Neutrophil (primary cell): ENCODE measurements around the gene ACTN3.

Experiments used
- H3K27ac ChIP-seq: fragments of 200-600 bp; sonication (generic); 2 replicates; pipeline ENCODE4 v1.5.1; 2016; ENCODE audit warnings: mild to moderate bottlenecking, moderate library complexity
- H3K27me3 ChIP-seq: fragments of 200-600 bp; sonication (generic); 2 replicates; pipeline ENCODE4 v1.6.0; 2016; ENCODE audit warnings: mild to moderate bottlenecking
- H3K36me3 ChIP-seq: fragments of 200-600 bp; sonication (generic); 2 replicates; pipeline ENCODE4 v1.5.1; 2017
- H3K4me1 ChIP-seq, 2 experiments: fragments of 200-600 bp in 1 of 2; sonication (generic) in 1 of 2; 1 replicate in 1 of 2; 2 replicates in 1 of 2; pipeline versions ENCODE4 v1.5.1 to v1.6.1; 2013 to 2016; ENCODE audit warnings: low read depth in 1 of 2, low read length in 1 of 2, mild to moderate bottlenecking in 1 of 2, moderate library complexity in 1 of 2; ENCODE audit not compliant: control insufficient read depth in 1 of 2, insufficient read depth in 1 of 2
- H3K4me3 ChIP-seq, 2 experiments: fragments of 200-600 bp in 1 of 2; sonication (generic) in 1 of 2; 1 replicate in 1 of 2; 2 replicates in 1 of 2; pipeline ENCODE4 v1.5.1; 2013 to 2016; ENCODE audit warnings: low read depth in 1 of 2, low read length in 1 of 2, mild to moderate bottlenecking in 1 of 2, moderate library complexity in 1 of 2
- H3K9me3 ChIP-seq: fragments of 200-600 bp; sonication (generic); 2 replicates; pipeline ENCODE4 v1.5.1; 2016
- TF ChIP-seq, protein P1 (sequence below): fragments of 200-600 bp; sonication (generic); IDR thresholded peaks from 2 replicates; pipeline ENCODE4 v1.5.1; 2016; ENCODE audit warnings: antibody characterized with exemption

The ACTN3 gene

DNA sequence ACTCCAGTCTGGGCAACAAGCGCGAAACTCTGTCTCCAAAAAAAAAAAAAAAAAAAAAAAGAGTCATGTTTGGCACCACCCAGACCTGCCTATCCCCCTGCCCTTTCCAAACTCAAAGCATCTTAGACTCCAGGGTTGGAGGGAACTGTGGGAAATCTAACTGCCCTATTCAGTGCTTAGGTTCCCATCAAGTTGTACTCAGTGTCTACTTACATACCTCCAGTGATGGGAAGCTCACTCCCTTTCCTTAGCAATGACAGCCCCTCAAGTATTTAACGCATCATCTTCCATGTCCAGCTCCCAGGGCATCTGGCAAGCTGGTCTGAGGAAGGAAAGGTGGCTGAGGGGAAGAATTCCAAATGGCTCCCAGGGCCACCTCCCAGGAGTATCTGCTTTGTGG lies 3.0 kb downstream of the ACTN3 start:
- Histone ChIP-seq H3K4me3 (no peak overlapping the region), H3K36me3 (no peaks in the 10 kb centered on the region), H3K27me3 (peaks cover 32% of the 10 kb centered on the region), H3K27ac (no peak overlapping the region), H3K4me1 (peaks cover 16 to 20% of the 10 kb centered on the region in 2 experiments), H3K9me3 (no peaks in the 10 kb centered on the region)
- TF ChIP-seq, protein P1, sequence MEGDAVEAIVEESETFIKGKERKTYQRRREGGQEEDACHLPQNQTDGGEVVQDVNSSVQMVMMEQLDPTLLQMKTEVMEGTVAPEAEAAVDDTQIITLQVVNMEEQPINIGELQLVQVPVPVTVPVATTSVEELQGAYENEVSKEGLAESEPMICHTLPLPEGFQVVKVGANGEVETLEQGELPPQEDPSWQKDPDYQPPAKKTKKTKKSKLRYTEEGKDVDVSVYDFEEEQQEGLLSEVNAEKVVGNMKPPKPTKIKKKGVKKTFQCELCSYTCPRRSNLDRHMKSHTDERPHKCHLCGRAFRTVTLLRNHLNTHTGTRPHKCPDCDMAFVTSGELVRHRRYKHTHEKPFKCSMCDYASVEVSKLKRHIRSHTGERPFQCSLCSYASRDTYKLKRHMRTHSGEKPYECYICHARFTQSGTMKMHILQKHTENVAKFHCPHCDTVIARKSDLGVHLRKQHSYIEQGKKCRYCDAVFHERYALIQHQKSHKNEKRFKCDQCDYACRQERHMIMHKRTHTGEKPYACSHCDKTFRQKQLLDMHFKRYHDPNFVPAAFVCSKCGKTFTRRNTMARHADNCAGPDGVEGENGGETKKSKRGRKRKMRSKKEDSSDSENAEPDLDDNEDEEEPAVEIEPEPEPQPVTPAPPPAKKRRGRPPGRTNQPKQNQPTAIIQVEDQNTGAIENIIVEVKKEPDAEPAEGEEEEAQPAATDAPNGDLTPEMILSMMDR: no peak

DNA sequence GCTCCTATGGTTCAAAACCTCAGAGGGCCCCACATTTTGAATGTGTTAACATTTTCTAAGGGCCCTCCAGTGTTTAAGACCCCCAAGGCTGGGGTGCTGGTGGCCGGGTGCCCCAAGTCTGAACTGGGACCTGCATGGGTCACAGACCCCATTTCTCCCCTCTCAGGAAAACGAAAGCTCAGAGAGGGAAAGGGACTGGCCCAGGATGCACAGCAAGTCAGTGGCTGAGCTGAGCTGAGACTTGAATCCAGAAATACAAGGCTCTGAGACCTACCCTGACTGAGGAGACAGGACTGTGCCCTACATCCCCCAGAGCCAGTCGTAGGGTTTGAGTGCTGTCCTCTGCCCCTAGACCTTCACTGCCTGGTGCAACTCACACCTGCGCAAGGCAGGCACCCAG lies 4.2 kb downstream of the ACTN3 start:
- Histone ChIP-seq H3K27ac (no peak overlapping the region), H3K4me3 (no peak overlapping the region), H3K4me1 (peaks cover 6 to 9% of the 10 kb centered on the region in 2 experiments), H3K9me3 (no peaks in the 10 kb centered on the region), H3K27me3 (peaks cover 32% of the 10 kb centered on the region), H3K36me3 (no peaks in the 10 kb centered on the region)
- TF ChIP-seq, protein P1: no peak

DNA sequence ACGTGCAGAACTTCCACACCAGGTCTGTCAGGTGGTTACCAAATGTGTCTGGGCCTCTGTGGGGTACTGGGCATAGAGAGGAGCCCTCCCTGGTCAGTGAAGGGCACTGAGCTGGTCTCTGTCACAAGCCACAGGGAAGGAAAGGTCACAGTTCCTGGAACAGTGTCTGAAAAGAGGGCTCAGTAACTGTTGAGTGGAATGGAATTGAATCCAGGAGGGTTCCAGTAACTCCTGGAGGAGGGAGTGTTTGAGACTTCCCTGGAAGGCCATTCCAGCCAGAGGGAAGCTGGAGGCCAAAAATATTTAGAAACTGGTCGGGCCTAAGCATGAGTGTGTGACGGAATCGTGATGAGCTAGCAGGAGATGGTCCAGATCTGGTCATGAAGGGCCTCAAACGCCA lies 7.9 kb downstream of the ACTN3 start:
- Histone ChIP-seq H3K4me1 (no peaks in the 10 kb centered on the region), H3K36me3 (no peaks in the 10 kb centered on the region), H3K4me3 (no peak overlapping the region), H3K9me3 (no peaks in the 10 kb centered on the region), H3K27me3 (peaks cover 29% of the 10 kb centered on the region), H3K27ac (no peak overlapping the region)
- TF ChIP-seq, protein P1: no peak

DNA sequence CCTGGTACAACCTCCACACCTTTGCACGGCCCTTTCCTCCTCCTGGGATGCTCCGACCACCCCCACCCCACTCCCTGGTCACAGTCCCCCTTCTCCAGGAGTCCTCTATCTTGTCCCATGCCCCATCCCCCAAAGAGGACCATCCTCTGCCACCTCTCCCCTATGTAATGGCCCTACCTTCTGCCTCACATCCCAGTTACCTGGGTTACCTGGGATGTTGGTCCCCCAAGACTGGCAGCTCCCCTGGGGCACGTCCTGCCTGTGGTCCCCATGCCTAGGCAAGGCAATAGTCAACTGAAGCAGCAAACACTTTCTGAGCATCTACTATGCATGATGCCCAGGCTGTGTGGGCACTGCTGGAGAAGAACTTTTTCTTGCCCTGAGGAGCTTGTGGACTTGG lies 8.7 kb downstream of the ACTN3 start:
- no peak overlapping the region for H3K4me3 ChIP-seq
- TF ChIP-seq, protein P1: no peak
- peaks cover 37% of the 10 kb centered on the region for H3K27me3 ChIP-seq
- no peaks in the 10 kb centered on the region for H3K4me1 ChIP-seq
- no peak overlapping the region for H3K27ac ChIP-seq
- no peaks in the 10 kb centered on the region for H3K9me3 ChIP-seq
- no peaks in the 10 kb centered on the region for H3K36me3 ChIP-seq

DNA sequence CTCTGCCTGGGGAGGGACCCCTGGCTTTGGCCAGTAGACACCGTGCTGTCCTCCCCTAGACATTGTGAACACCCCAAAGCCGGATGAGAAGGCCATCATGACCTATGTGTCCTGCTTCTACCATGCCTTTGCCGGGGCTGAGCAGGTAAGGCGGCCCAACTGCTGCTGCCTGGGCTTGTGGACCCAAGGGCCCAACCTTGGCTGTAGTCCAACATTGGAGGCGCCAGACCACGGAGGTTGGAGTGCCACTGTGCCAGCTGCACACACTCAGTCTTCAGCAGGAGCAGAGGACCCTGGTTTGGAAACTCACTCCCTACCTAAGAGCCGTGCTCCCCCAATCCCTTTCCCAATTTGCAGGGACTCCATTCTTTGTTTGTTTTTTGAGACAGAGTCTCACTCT lies 9.4 kb downstream of the ACTN3 start:
- Histone ChIP-seq H3K27ac (no peak overlapping the region), H3K9me3 (no peaks in the 10 kb centered on the region), H3K4me3 (no peak overlapping the region), H3K36me3 (no peaks in the 10 kb centered on the region), H3K27me3 (peaks cover 43% of the 10 kb centered on the region), H3K4me1 (no peaks in the 10 kb centered on the region)
- TF ChIP-seq, protein P1: no peak

DNA sequence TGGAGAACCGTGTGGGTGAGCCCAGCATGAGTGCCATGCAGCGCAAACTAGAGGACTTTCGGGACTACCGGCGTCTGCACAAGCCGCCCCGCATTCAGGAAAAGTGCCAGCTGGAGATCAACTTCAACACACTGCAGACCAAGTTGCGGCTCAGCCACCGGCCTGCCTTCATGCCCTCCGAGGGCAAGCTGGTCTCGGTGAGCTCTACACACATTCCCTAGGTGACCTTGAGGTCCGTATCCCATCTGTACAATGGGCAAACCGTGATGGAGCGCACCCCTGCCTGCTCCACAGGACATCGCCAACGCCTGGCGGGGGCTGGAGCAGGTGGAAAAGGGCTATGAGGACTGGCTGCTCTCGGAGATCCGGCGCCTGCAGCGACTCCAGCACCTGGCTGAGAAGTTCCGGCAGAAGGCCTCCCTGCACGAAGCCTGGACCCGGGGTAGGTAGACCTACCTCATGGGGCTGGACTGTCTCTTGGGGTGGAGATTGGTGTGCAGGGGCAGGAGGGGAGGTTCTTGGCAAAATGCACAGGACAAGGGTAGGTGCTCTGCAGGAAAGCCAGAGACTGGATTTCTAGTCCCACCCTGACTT lies 11.1 kb downstream of the ACTN3 start:
- peaks cover 49% of the 10 kb centered on the region for H3K27me3 ChIP-seq
- TF ChIP-seq, protein P1: no peak
- H3K27ac ChIP-seq: no peak overlapping the region
- no peak overlapping the region for H3K4me3 ChIP-seq
- no peaks in the 10 kb centered on the region for H3K4me1 ChIP-seq
- H3K36me3 ChIP-seq: no peaks in the 10 kb centered on the region
- no peaks in the 10 kb centered on the region for H3K9me3 ChIP-seq
